Suprapubic skin (tissue), 3 donors: ENCODE measurements around the gene GOSR2.

Experiments used
- CTCF ChIP-seq, 2 donors: fragments of 200-600 bp in 1 of 2; fragments of 450-650 bp in 1 of 2; sonication (generic) in 1 of 2; IDR thresholded peaks; one replicate each; pipeline ENCODE4 v1.5.1; 2016 to 2019; ENCODE audit warnings: antibody characterized with exemption in 2 of 2, mild to moderate bottlenecking in 1 of 2, moderate library complexity in 1 of 2
- EP300 ChIP-seq: sonication (generic); formaldehyde crosslinking; IDR thresholded peaks from one replicate; pipeline ENCODE4 v1.6.1; 2017; ENCODE audit warnings: antibody characterized with exemption

- TF ChIP-seq CTCF (IDR thresholded peaks at IDR 0.05) (no peak), EP300 (no peak)
Observed at GRCh38 chr17:46952115-46952514, 29.2 kb downstream of the GOSR2 start.
